H9 (cell line): ENCODE measurements around the gene PIP4P1. TPM values are rescaled to one million over a fixed set of nuclear protein-coding genes. Genes with fewer than 3 reads are reported as not detected.

Experiments
- DNase-seq: peaks from one replicate; pipeline ENCODE4 v3.0.0-alpha.2; 2017
- H2AFZ ChIP-seq: one replicate; pipeline ENCODE4 v1.6.1; 2013; ENCODE audit warnings: mild to moderate bottlenecking, low read length, control low read depth, moderate library complexity
- H2AK5ac ChIP-seq: 2 replicates; pipeline ENCODE4 v1.6.1; 2013; ENCODE audit warnings: low read length, control low read depth, mixed read lengths; ENCODE audit not compliant: insufficient read length
- H2BK120ac ChIP-seq: one replicate; pipeline ENCODE4 v1.6.1; 2013; ENCODE audit warnings: low read depth, mild to moderate bottlenecking, low read length, control low read depth, inconsistent platforms; ENCODE audit not compliant: poor library complexity, severe bottlenecking
- H2BK12ac ChIP-seq: 2 replicates; pipeline ENCODE4 v1.6.1; 2013; ENCODE audit warnings: low read length, control low read depth, mixed read lengths, low read depth; ENCODE audit not compliant: insufficient read length
- H2BK15ac ChIP-seq: 2 replicates; pipeline ENCODE4 v1.6.1; 2013; ENCODE audit warnings: low read depth, low read length, control low read depth
- H2BK20ac ChIP-seq: one replicate; pipeline ENCODE4 v1.6.1; 2013; ENCODE audit warnings: low read depth, mild to moderate bottlenecking, low read length, control low read depth, inconsistent platforms; ENCODE audit not compliant: poor library complexity, severe bottlenecking
- H2BK5ac ChIP-seq: 2 replicates; pipeline ENCODE4 v1.6.1; 2013; ENCODE audit warnings: low read length, control low read depth, mixed read lengths; ENCODE audit not compliant: insufficient read length
- H3K14ac ChIP-seq: 2 replicates; pipeline ENCODE4 v1.6.1; 2013; ENCODE audit warnings: low read length, control low read depth; ENCODE audit not compliant: insufficient read depth
- H3K18ac ChIP-seq: 2 replicates; pipeline ENCODE4 v1.6.1; 2013; ENCODE audit warnings: low read depth, mild to moderate bottlenecking, mixed read lengths, low read length, control low read depth; ENCODE audit not compliant: insufficient read length
- H3K23ac ChIP-seq: 2 replicates; pipeline ENCODE4 v1.6.1; 2013; ENCODE audit warnings: low read length, control low read depth, mixed read lengths, low read depth; ENCODE audit not compliant: insufficient read length
- H3K23me2 ChIP-seq: 2 replicates; pipeline ENCODE4 v1.6.1; 2013; ENCODE audit warnings: low read depth, mild to moderate bottlenecking, mixed read lengths, low read length, control low read depth; ENCODE audit not compliant: insufficient read length, poor library complexity, severe bottlenecking
- H3K27ac ChIP-seq: 2 replicates; pipeline ENCODE4 v1.5.1; 2013; ENCODE audit warnings: low read length, control low read depth, mixed read lengths, low read depth; ENCODE audit not compliant: insufficient read length
- H3K27me3 ChIP-seq: 2 replicates; pipeline ENCODE4 v1.6.1; 2013; ENCODE audit warnings: low read length, control low read depth, inconsistent platforms; ENCODE audit not compliant: insufficient read depth
- H3K4ac ChIP-seq: 2 replicates; pipeline ENCODE4 v1.6.1; 2013; ENCODE audit warnings: low read depth, mild to moderate bottlenecking, control low read depth, inconsistent platforms, low read length, moderate library complexity
- H3K4me1 ChIP-seq: 2 replicates; pipeline ENCODE4 v1.6.1; 2013; ENCODE audit warnings: low read length, control low read depth, inconsistent platforms; ENCODE audit not compliant: insufficient read depth
- H3K4me2 ChIP-seq: 2 replicates; pipeline ENCODE4 v1.6.1; 2013; ENCODE audit warnings: low read length, control low read depth, mixed read lengths; ENCODE audit not compliant: insufficient read length, insufficient read depth
- H3K56ac ChIP-seq: 2 replicates; pipeline ENCODE4 v1.6.1; 2013; ENCODE audit warnings: low read depth, mild to moderate bottlenecking, mixed read lengths, low read length, control low read depth; ENCODE audit not compliant: insufficient read length
- H3K79me1 ChIP-seq: 2 replicates; pipeline ENCODE4 v1.6.1; 2013; ENCODE audit warnings: low read depth, mild to moderate bottlenecking, moderate library complexity, low read length, control low read depth, inconsistent platforms; ENCODE audit not compliant: insufficient read depth, poor library complexity, severe bottlenecking
- H3K79me2 ChIP-seq: 2 replicates; pipeline ENCODE4 v1.6.1; 2013; ENCODE audit warnings: low read length, control low read depth, inconsistent platforms; ENCODE audit not compliant: insufficient read depth
- H3K9ac ChIP-seq: 2 replicates; pipeline ENCODE4 v1.6.1; 2013; ENCODE audit warnings: low read length, control low read depth, mixed read lengths; ENCODE audit not compliant: insufficient read length; ENCODE audit errors: extremely low read depth
- H3K9me3 ChIP-seq: one replicate; pipeline ENCODE4 v1.6.1; 2013; ENCODE audit warnings: low read depth, low read length, inconsistent platforms; ENCODE audit not compliant: control insufficient read depth
- H3T11ph ChIP-seq: one replicate; pipeline ENCODE4 v1.6.1; 2013; ENCODE audit warnings: mild to moderate bottlenecking, low read length, control low read depth, inconsistent platforms
- H4K20me1 ChIP-seq: one replicate; pipeline ENCODE4 v1.6.1; 2013; ENCODE audit not compliant: control insufficient read depth, insufficient read length, insufficient read depth
- H4K5ac ChIP-seq: 2 replicates; pipeline ENCODE4 v1.6.1; 2013; ENCODE audit warnings: low read depth, mild to moderate bottlenecking, mixed read lengths, low read length, control low read depth; ENCODE audit not compliant: insufficient read length
- H4K8ac ChIP-seq: replicated peaks from 2 replicates; pipeline ENCODE4 v1.6.1; 2013; ENCODE audit warnings: low read length, control low read depth, mixed read lengths, low read depth; ENCODE audit not compliant: insufficient read length
- H4K91ac ChIP-seq: 2 replicates; pipeline ENCODE4 v1.6.1; 2013; ENCODE audit warnings: low read depth, mild to moderate bottlenecking, moderate library complexity, mixed read lengths, low read length, control low read depth; ENCODE audit not compliant: insufficient read length
- H3K27ac Mint-ChIP-seq, 3 experiments: 2 replicates in 2 of 3; 3 replicates in 1 of 3; pipeline ENCODE4 v1.8.0; 2020 to 2021; ENCODE audit warnings: mixed read lengths in 3 of 3, mild to moderate bottlenecking in 1 of 3, moderate library complexity in 1 of 3
- H3K27me3 Mint-ChIP-seq: 2 replicates; pipeline ENCODE4 v1.8.0; 2021; ENCODE audit warnings: low read depth, mild to moderate bottlenecking, moderate library complexity, mixed read lengths
- H3K36me3 Mint-ChIP-seq, 3 experiments: 2 replicates in 2 of 3; 3 replicates in 1 of 3; pipeline ENCODE4 v1.8.0; 2020 to 2021; ENCODE audit warnings: low read depth in 3 of 3, mixed read lengths in 3 of 3; ENCODE audit not compliant: insufficient read depth in 1 of 3
- H3K4me1 Mint-ChIP-seq, 2 experiments: 2 replicates each; pipeline ENCODE4 v1.8.0; 2020; ENCODE audit warnings: mixed read lengths in 2 of 2
- H3K4me3 Mint-ChIP-seq, 2 experiments: 2 replicates in 1 of 2; 3 replicates in 1 of 2; pipeline ENCODE4 v1.8.0; 2020 to 2021; ENCODE audit warnings: mild to moderate bottlenecking in 2 of 2, mixed read lengths in 2 of 2, moderate library complexity in 1 of 2
- H3K9me3 Mint-ChIP-seq, 2 experiments: 2 replicates in 1 of 2; 3 replicates in 1 of 2; pipeline ENCODE4 v1.8.0; 2020; ENCODE audit warnings: mild to moderate bottlenecking in 2 of 2, mixed read lengths in 2 of 2, moderate library complexity in 1 of 2
- CTCF ChIP-seq: fragments of 200-600 bp; sonication (generic); conservative IDR thresholded peaks from 3 replicates; pipeline ENCODE4 v1.8.0; 2021; ENCODE audit warnings: antibody characterized with exemption, mild to moderate bottlenecking
- whole genome bisulfite sequencing: extraction: QIAGEN DNeasy Blood & Tissue Kit; methylation state at CpG from one replicate; pipeline ENCODE4 v1.1.7; 2013; ENCODE audit warnings: missing lambda C conversion rate, low lambda C conversion rate, mixed read lengths; ENCODE audit not compliant: insufficient read length; ENCODE audit errors: extremely low coverage; 5-methylcytosine and 5-hydroxymethylcytosine counted together
- total RNA-seq: library from RNA; stranded (reverse); gene quantifications from 2 replicates; pipeline ENCODE4 v1.2.1, GENCODE V29; 2021

Gene PIP4P1
- total RNA-seq, 1 experiment from 2014 or later = 41.6 TPM

DNA sequence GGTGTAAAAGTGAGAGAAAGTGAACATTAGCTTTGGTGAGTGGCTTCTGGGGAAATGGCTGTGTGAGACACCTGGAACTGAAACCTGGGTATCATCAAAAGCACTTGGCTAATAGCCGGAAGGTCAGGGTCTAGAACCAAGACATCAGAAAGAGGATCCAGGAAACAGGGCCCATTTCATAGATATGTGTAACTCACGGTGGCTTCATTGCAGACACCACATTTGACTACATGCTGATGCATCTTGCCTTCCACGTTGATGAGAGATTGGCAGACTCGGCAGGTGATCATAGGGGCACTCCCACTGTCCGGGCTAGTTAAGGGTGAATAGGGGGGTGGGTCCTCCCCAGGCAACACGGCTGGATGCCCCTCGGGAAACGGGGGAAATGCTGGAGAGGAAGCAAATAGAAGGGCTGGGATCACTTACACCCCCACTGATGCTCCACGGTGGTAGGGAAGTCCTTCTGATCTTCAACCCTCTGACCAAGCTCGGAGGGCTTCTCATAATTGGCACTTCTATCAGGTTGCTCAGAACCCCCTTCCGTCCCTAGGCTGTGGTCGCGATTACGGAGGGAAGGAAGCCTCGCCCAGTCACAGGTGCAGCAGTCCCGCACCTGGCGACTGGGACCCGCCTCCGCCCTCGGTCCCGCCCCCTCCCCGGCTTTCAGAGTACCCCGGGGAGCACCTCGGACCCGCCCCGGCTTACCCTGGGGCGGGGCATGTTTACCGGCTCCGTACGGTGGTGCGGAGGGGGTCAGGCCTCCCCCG, 593 bp downstream of the PIP4P1 start:
- Histone ChIP-seq H4K20me1 (no peaks in the 10 kb centered on the region), H3K4ac (no peak overlapping the region), H2AFZ (no peak overlapping the region), H3K56ac (no peak overlapping the region), H3K27ac (no peak overlapping the region), H2BK5ac (no peak overlapping the region), H3K4me1 (no peaks in the 10 kb centered on the region; the same call in 1 of the 2 replicates), H3K4me2 (peak overlapping the region; percentile 95), H2BK15ac (no peak overlapping the region), H3K23me2 (peaks cover 8% of the 10 kb centered on the region), H4K91ac (no peak overlapping the region), H3K9me3 (no peaks in the 10 kb centered on the region), H3K79me2 (peaks cover 11% of the 10 kb centered on the region; the same call in 1 of the 2 replicates), H3K27me3 (no peaks in the 10 kb centered on the region), H3K14ac (peak overlapping the region; percentile 85), H3T11ph (no peak overlapping the region), H3K18ac (peak overlapping the region; percentile 68), H4K8ac (no peak overlapping the region), H2AK5ac (no peak overlapping the region), H3K23ac (no peak overlapping the region), H4K5ac (no peak overlapping the region), H3K9ac (peak overlapping the region; percentile 72), H2BK20ac (no peak overlapping the region), H3K79me1 (peaks cover 6% of the 10 kb centered on the region), H2BK120ac (no peak overlapping the region), H2BK12ac (no peak overlapping the region)
- H3K27me3 Mint-ChIP-seq = no peaks in the 10 kb centered on the region; the same call in 1 of the 2 replicates
- no peak for TF ChIP-seq CTCF
- no CpG with 5 or more reads among the region's 32 CpGs for WGBS
- peak overlapping the region; percentile 84 to 95 (median 90); a peak in 6 of 7 replicates for H3K27ac Mint-ChIP-seq
- peaks cover 0 to 24% (median 18%) of the 10 kb centered on the region in 3 experiments for H3K36me3 Mint-ChIP-seq
- peak; percentile 63 for DNase-seq
- peak overlapping the region; percentile 89 to 93 for H3K4me3 Mint-ChIP-seq
- peaks cover 4 to 5% of the 10 kb centered on the region in 2 experiments; a peak in 3 of 5 replicates for H3K9me3 Mint-ChIP-seq
- H3K4me1 Mint-ChIP-seq = peaks cover 18 to 26% of the 10 kb centered on the region in 2 experiments
